HCT116 (cell line): ENCODE measurements around the gene CYSTM1. TPM values are rescaled to one million over a fixed set of nuclear protein-coding genes. Genes with fewer than 3 reads are reported as not detected.

Experiments
- ATAC-seq: fragments of 200-7000 bp; cut with Tn5 transposase; 2 replicates; pipeline ENCODE4 v1.9.1; 2020; ENCODE audit warnings: mild to moderate bottlenecking, moderate library complexity
- BruUV-seq: library from RNA; stranded (reverse); fragments of 400-500 nt; replicated peaks from 2 replicates; lab custom pipeline; 2021; lab: Mats Ljungman, UMichigan
- CTCF ChIA-PET: fragments of 300-600 bp; sonication (Branson Sonifier 250); formaldehyde crosslinking; loops from one replicate; lab custom pipeline; 2021; ENCODE audit warnings: antibody characterized with exemption; lab: Charles Lee
- POLR2A ChIA-PET: fragments of 300-600, 350-600 bp; sonication (Branson Sonifier 250); formaldehyde crosslinking; loops from one replicate; lab custom pipeline; 2021; ENCODE audit warnings: antibody characterized with exemption; lab: Charles Lee
- RAD21 ChIA-PET, 2 experiments: fragments of 300-600 bp; sonication (Branson Sonifier 250); formaldehyde crosslinking; loops; one replicate each; lab custom pipeline; 2023; ENCODE audit warnings: low total read pairs in 2 of 2; ENCODE audit not compliant: uncharacterized antibody in 2 of 2, unreplicated experiment in 2 of 2, low non-redundant PET in 1 of 2; lab: Charles Lee
- DNase-seq: peaks from one replicate; pipeline ENCODE4 v3.0.0-alpha.2; 2010; ENCODE audit warnings: low read depth, low spot score
- H2AFZ ChIP-seq: fragments of 200-600 bp; shearing (Covaris generic), sonication (generic); 2 replicates; pipeline ENCODE4 v1.6.1; 2017; ENCODE audit warnings: low read depth, mixed run types, mixed read lengths, antibody characterized with exemption, low read length; ENCODE audit not compliant: poor library complexity, severe bottlenecking
- H3K27ac ChIP-seq: 2 replicates; pipeline ENCODE4 v1.5.1; 2012; ENCODE audit warnings: low read depth, low read length
- H3K27me3 ChIP-seq: fragments of 200-600 bp; sonication (generic); 2 replicates; pipeline ENCODE4 v1.6.1; 2016; ENCODE audit warnings: mixed run types, low read length, mixed read lengths; ENCODE audit not compliant: insufficient read depth
- H3K36me3 ChIP-seq, 2 experiments: fragments of 200-500 bp in 1 of 2; fragments of 200-600 bp in 1 of 2; sonication (Bioruptor generic) in 1 of 2; sonication (generic) in 1 of 2; 2 replicates each; pipeline versions ENCODE4 v1.5.1 to v1.6.1; 2014 to 2016; ENCODE audit warnings: low read length in 2 of 2, inconsistent platforms in 1 of 2, mixed read lengths in 1 of 2, mixed run types in 1 of 2; ENCODE audit not compliant: insufficient read depth in 2 of 2, control insufficient read depth in 1 of 2
- H3K4me1 ChIP-seq, 2 experiments: fragments of 200-600 bp in 1 of 2; sonication (generic) in 1 of 2; 2 replicates each; pipeline versions ENCODE4 v1.5.1 to v1.6.1; 2012 to 2017; ENCODE audit warnings: low read length in 2 of 2, inconsistent platforms in 1 of 2, mild to moderate bottlenecking in 1 of 2, mixed read lengths in 1 of 2, mixed run types in 1 of 2, moderate library complexity in 1 of 2; ENCODE audit not compliant: insufficient read depth in 2 of 2, control insufficient read depth in 1 of 2
- H3K4me2 ChIP-seq: fragments of 200-600 bp; sonication (generic); 2 replicates; pipeline ENCODE4 v1.6.1; 2017; ENCODE audit warnings: mixed run types, low read length, mixed read lengths
- H3K4me3 ChIP-seq, 2 experiments: fragments of 200-600 bp in 1 of 2; sonication (generic) in 1 of 2; replicated peaks in 1 of 2; 2 replicates each; pipeline ENCODE4 v1.5.1; 2011 to 2016; ENCODE audit warnings: low read length in 2 of 2, control low read depth in 1 of 2, low read depth in 1 of 2, mild to moderate bottlenecking in 1 of 2, mixed read lengths in 1 of 2, mixed run types in 1 of 2
- H3K79me2 ChIP-seq: fragments of 200-600 bp; sonication (generic); 2 replicates; pipeline ENCODE4 v1.6.1; 2017; ENCODE audit warnings: mild to moderate bottlenecking, mixed run types, low read length, moderate library complexity, mixed read lengths; ENCODE audit not compliant: insufficient read depth
- H3K9ac ChIP-seq: fragments of 200-600 bp; sonication (generic); 2 replicates; pipeline ENCODE4 v1.6.1; 2016; ENCODE audit warnings: low read length, mixed read lengths
- H3K9me2 ChIP-seq: fragments of 200-600 bp; sonication (generic), shearing (Covaris generic); 2 replicates; pipeline ENCODE4 v1.6.1; 2017; ENCODE audit warnings: mixed run types, mild to moderate bottlenecking, moderate library complexity; ENCODE audit not compliant: insufficient read depth
- H3K9me3 ChIP-seq, 2 experiments: fragments of 200-500 bp in 1 of 2; fragments of 200-600 bp in 1 of 2; sonication (Bioruptor generic) in 1 of 2; sonication (generic) in 1 of 2; 2 replicates each; pipeline ENCODE4 v1.6.1; 2014 to 2017; ENCODE audit warnings: low read length in 2 of 2, mixed read lengths in 2 of 2, inconsistent platforms in 1 of 2, low read depth in 1 of 2, mild to moderate bottlenecking in 1 of 2, mixed run types in 1 of 2, moderate library complexity in 1 of 2; ENCODE audit not compliant: control insufficient read depth in 1 of 2, insufficient read depth in 1 of 2
- H4K20me1 ChIP-seq: fragments of 200-600 bp; sonication (generic), shearing (Covaris generic); 2 replicates; pipeline ENCODE4 v1.6.1; 2017; ENCODE audit warnings: mixed run types, mild to moderate bottlenecking, moderate library complexity; ENCODE audit not compliant: insufficient read depth
- CBX3 ChIP-seq: IDR thresholded peaks from 2 replicates; pipeline ENCODE4 v1.6.1; 2012; ENCODE audit warnings: low read depth
- CEBPB ChIP-seq: IDR thresholded peaks from 2 replicates; pipeline ENCODE4 v1.6.1; 2012; ENCODE audit warnings: low read depth
- CTCF ChIP-seq, 3 experiments: fragments of 200-600 bp in 1 of 3; sonication (generic) in 1 of 3; IDR thresholded peaks in 2 of 3; conservative IDR thresholded peaks in 1 of 3; 2 replicates each; pipeline ENCODE4 v1.5.1; 2012 to 2017; ENCODE audit warnings: low read depth in 2 of 3, low read length in 2 of 3, antibody characterized with exemption in 1 of 3, borderline replicate concordance in 1 of 3, control low read depth in 1 of 3, mild to moderate bottlenecking in 1 of 3, mixed read lengths in 1 of 3, mixed run types in 1 of 3, moderate library complexity in 1 of 3; ENCODE audit not compliant: insufficient read depth in 1 of 3
- EGR1 ChIP-seq: IDR thresholded peaks from 2 replicates; pipeline ENCODE4 v1.6.1; 2012; ENCODE audit warnings: low read depth
- FOSL1 ChIP-seq: IDR thresholded peaks from 2 replicates; pipeline ENCODE4 v1.6.1; 2012; ENCODE audit warnings: low read depth
- JUND ChIP-seq: IDR thresholded peaks from 2 replicates; pipeline ENCODE4 v1.6.1; 2012
- POLR2AphosphoS5 ChIP-seq: IDR thresholded peaks from 2 replicates; pipeline ENCODE4 v1.6.1; 2011; ENCODE audit warnings: mild to moderate bottlenecking, low read depth, low read length, moderate library complexity
- SP1 ChIP-seq: IDR thresholded peaks from 2 replicates; pipeline ENCODE4 v1.6.1; 2012; ENCODE audit warnings: low read depth
- SRF ChIP-seq: IDR thresholded peaks from 2 replicates; pipeline ENCODE4 v1.6.1; 2012; ENCODE audit warnings: low read depth
- TCF7L2 ChIP-seq: IDR thresholded peaks from 2 replicates; pipeline ENCODE4 v1.7.0; 2011; ENCODE audit warnings: borderline replicate concordance, inconsistent platforms; ENCODE audit not compliant: insufficient read depth, insufficient read length; ENCODE audit errors: extremely low read depth
- YY1 ChIP-seq: IDR thresholded peaks from 2 replicates; pipeline ENCODE4 v1.6.1; 2011; ENCODE audit warnings: low read length, low read depth, moderate library complexity, mild to moderate bottlenecking; ENCODE audit not compliant: insufficient replicate concordance; ENCODE audit errors: extremely low read depth
- ZFX ChIP-seq: fragments of 450-650 bp; IDR thresholded peaks from 2 replicates; pipeline ENCODE4 v1.6.1; 2017
- intact Hi-C: fragments of 100-400 bp; cut with micrococcal nuclease; formaldehyde crosslinking; loops from 2 replicates; pipeline ENCODE4 v1.10.0; 2022
- total RNA-seq: library from RNA; stranded (reverse); gene quantifications from one replicate; pipeline ENCODE4 v1.2.1, GENCODE V29; 2021; ENCODE audit not compliant: unreplicated experiment
- TF ChIP-seq, protein P1 (sequence below): IDR thresholded peaks from 2 replicates; pipeline ENCODE4 v1.6.1; 2012; ENCODE audit warnings: low read depth

The CYSTM1 gene
- total RNA-seq, 1 experiment from 2014 or later: 56.0 TPM

GRCh38 chr5:140189977-140190871, 15.2 kb downstream of the CYSTM1 start:
- TF ChIP-seq SP1: peak; percentile 25; the same call in 1 of the 2 replicates
- no peak for TF ChIP-seq ZFX
- peak; percentile 45; the same call in 1 of the 2 replicates for TF ChIP-seq JUND
- no peak for TF ChIP-seq TCF7L2
- TF ChIP-seq SRF: no peak
- TF ChIP-seq FOSL1: peak; percentile 65
- TF ChIP-seq YY1: no peak
- TF ChIP-seq CBX3: 0 out of 2 replicates have a peak, but pooled peaks have one; percentile 11
- TF ChIP-seq CTCF (IDR thresholded peaks at IDR 0.05 in 2 of 3, conservative IDR thresholded peaks at IDR 0.05 in 1 of 3; ENCODE audit: borderline replicate concordance in 1 of 3, insufficient read depth in 1 of 3, low read depth in 2 of 3, low read length in 2 of 3): no peak
- peak; percentile 47; the same call in 1 of the 2 replicates for TF ChIP-seq CEBPB
- no peak for TF ChIP-seq POLR2AphosphoS5
- TF ChIP-seq EGR1: peak; percentile 18; the same call in 1 of the 2 replicates
- TF ChIP-seq, protein P1, sequence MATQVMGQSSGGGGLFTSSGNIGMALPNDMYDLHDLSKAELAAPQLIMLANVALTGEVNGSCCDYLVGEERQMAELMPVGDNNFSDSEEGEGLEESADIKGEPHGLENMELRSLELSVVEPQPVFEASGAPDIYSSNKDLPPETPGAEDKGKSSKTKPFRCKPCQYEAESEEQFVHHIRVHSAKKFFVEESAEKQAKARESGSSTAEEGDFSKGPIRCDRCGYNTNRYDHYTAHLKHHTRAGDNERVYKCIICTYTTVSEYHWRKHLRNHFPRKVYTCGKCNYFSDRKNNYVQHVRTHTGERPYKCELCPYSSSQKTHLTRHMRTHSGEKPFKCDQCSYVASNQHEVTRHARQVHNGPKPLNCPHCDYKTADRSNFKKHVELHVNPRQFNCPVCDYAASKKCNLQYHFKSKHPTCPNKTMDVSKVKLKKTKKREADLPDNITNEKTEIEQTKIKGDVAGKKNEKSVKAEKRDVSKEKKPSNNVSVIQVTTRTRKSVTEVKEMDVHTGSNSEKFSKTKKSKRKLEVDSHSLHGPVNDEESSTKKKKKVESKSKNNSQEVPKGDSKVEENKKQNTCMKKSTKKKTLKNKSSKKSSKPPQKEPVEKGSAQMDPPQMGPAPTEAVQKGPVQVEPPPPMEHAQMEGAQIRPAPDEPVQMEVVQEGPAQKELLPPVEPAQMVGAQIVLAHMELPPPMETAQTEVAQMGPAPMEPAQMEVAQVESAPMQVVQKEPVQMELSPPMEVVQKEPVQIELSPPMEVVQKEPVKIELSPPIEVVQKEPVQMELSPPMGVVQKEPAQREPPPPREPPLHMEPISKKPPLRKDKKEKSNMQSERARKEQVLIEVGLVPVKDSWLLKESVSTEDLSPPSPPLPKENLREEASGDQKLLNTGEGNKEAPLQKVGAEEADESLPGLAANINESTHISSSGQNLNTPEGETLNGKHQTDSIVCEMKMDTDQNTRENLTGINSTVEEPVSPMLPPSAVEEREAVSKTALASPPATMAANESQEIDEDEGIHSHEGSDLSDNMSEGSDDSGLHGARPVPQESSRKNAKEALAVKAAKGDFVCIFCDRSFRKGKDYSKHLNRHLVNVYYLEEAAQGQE: no peak
- ChIA-PET POLR2A (no interaction called here), CTCF (no interaction called here), RAD21 (no interaction called here)
- Histone ChIP-seq H3K4me3 (no peak overlapping the region), H3K36me3 (no peaks in the 10 kb centered on the region), H3K4me2 (no peak overlapping the region), H3K9me3 (peaks cover 0 to 5% of the 10 kb centered on the region in 2 experiments; a peak in 1 of 4 replicates), H3K79me2 (peaks cover 43% of the 10 kb centered on the region), H3K9me2 (no peaks in the 10 kb centered on the region), H3K9ac (no peak overlapping the region), H3K27me3 (no peaks in the 10 kb centered on the region), H4K20me1 (no peaks in the 10 kb centered on the region), H3K27ac (no peak overlapping the region), H2AFZ (no peak overlapping the region), H3K4me1 (peaks cover 7 to 12% of the 10 kb centered on the region in 2 experiments; a peak in 2 of 4 replicates)
- DNase-seq (no peak), ATAC-seq (0 out of 2 replicates have a peak, but pooled peaks have one; percentile 25)
- intact Hi-C loops: no loop called here
- BruUV-seq: no TSS peak
